ENCODE measurements around the gene STK32A.

Gene STK32A

GRCh38 chr5:147381555-147381954 is 146.7 kb downstream of the STK32A start:
- H3K79me2 ChIP-seq (ENCODE audit: insufficient read depth, low read length), result no peaks in the 10 kb centered on the region
- H3K9me3 ChIP-seq (ENCODE audit: insufficient read depth, low read depth, low read length), result no peaks in the 10 kb centered on the region
- no peak overlapping the region for H3K4me2 ChIP-seq (ENCODE audit: low read depth, low read length, poor library complexity, severe bottlenecking)
- no peak overlapping the region for H3K4me3 ChIP-seq (ENCODE audit: low read length, poor library complexity, severe bottlenecking)
- H4K20me1 ChIP-seq (ENCODE audit: insufficient read depth, low read length, poor library complexity, severe bottlenecking), result no peaks in the 10 kb centered on the region
- H3K27me3 ChIP-seq (ENCODE audit: insufficient read depth, low read length, poor library complexity, severe bottlenecking), result no peaks in the 10 kb centered on the region
- TF ChIP-seq EZH2phosphoT487 (IDR thresholded peaks at IDR 0.05; ENCODE audit: borderline replicate concordance), result no peak
- no peaks in the 10 kb centered on the region for H3K9me2 ChIP-seq (replicated peaks; ENCODE audit: low read depth, low read length)
- H3K4me1 ChIP-seq (ENCODE audit: insufficient read depth, low read length, poor library complexity, severe bottlenecking), result no peaks in the 10 kb centered on the region
- H3F3A ChIP-seq (ENCODE audit: low read depth), result no peaks in the 10 kb centered on the region
- no peaks in the 10 kb centered on the region for H3K36me3 ChIP-seq (ENCODE audit: insufficient read depth, low read length)
- no peak overlapping the region for H3K9ac ChIP-seq (ENCODE audit: low read depth, low read length, poor library complexity, severe bottlenecking)
- no peak overlapping the region for H2AFZ ChIP-seq (ENCODE audit: low read length)

DNA sequence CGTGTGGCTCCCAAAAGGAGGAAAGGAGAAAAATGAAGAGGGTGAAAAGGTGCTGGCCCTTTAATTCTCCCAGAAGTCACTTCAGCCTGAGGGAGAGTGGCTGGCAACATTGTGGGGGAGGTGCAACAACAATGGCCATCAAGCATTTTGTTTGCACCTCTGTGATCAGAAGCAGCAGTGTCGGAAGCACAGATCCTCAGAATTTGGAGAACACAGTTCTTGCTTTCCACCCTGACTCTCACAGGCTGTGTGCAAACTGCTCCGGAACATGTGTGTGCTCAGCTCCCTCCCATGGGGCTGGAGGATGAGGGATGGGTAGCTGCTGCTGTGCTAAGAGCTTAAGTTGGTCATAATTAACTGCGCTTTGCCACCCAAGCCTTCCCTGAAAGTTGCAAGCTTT is 147.9 kb downstream of the STK32A start:
- H3K36me3 ChIP-seq (ENCODE audit: insufficient read depth, low read length), result no peaks in the 10 kb centered on the region
- H4K20me1 ChIP-seq (ENCODE audit: insufficient read depth, low read length, poor library complexity, severe bottlenecking), result no peaks in the 10 kb centered on the region
- TF ChIP-seq CTCF (conservative IDR thresholded peaks at IDR 0.05; ENCODE audit: low read length) (no peak), EZH2phosphoT487 (IDR thresholded peaks at IDR 0.05; ENCODE audit: borderline replicate concordance) (no peak)
- H3K4me1 ChIP-seq (ENCODE audit: insufficient read depth, low read length, poor library complexity, severe bottlenecking), result no peaks in the 10 kb centered on the region
- H3K79me2 ChIP-seq (ENCODE audit: insufficient read depth, low read length), result no peaks in the 10 kb centered on the region
- no peaks in the 10 kb centered on the region for H3K9me2 ChIP-seq (replicated peaks; ENCODE audit: low read depth, low read length)
- H3F3A ChIP-seq (ENCODE audit: low read depth), result no peaks in the 10 kb centered on the region
- H3K4me2 ChIP-seq (ENCODE audit: low read depth, low read length, poor library complexity, severe bottlenecking), result no peak overlapping the region
- H2AFZ ChIP-seq (ENCODE audit: low read length), result no peak overlapping the region
- no peak overlapping the region for H3K4me3 ChIP-seq (ENCODE audit: low read length, poor library complexity, severe bottlenecking)
- H3K9ac ChIP-seq (ENCODE audit: low read depth, low read length, poor library complexity, severe bottlenecking), result no peak overlapping the region
- H3K9me3 ChIP-seq (ENCODE audit: insufficient read depth, low read depth, low read length), result no peaks in the 10 kb centered on the region
- H3K27me3 ChIP-seq (ENCODE audit: insufficient read depth, low read length, poor library complexity, severe bottlenecking), result no peaks in the 10 kb centered on the region

- no peaks in the 10 kb centered on the region for H3K9me2 ChIP-seq (replicated peaks; ENCODE audit: low read depth, low read length)
- no peak overlapping the region for H3K4me3 ChIP-seq (ENCODE audit: low read length, poor library complexity, severe bottlenecking)
- H3K36me3 ChIP-seq (ENCODE audit: insufficient read depth, low read length), result no peaks in the 10 kb centered on the region
- H3K9ac ChIP-seq (ENCODE audit: low read depth, low read length, poor library complexity, severe bottlenecking), result no peak overlapping the region
- no peaks in the 10 kb centered on the region for H3K79me2 ChIP-seq (ENCODE audit: insufficient read depth, low read length)
- no peaks in the 10 kb centered on the region for H4K20me1 ChIP-seq (ENCODE audit: insufficient read depth, low read length, poor library complexity, severe bottlenecking)
- TF ChIP-seq CTCF (conservative IDR thresholded peaks at IDR 0.05; ENCODE audit: low read length), result no peak
- no peak for TF ChIP-seq EZH2phosphoT487 (IDR thresholded peaks at IDR 0.05; ENCODE audit: borderline replicate concordance)
- H2AFZ ChIP-seq (ENCODE audit: low read length), result no peak overlapping the region
- H3K4me1 ChIP-seq (ENCODE audit: insufficient read depth, low read length, poor library complexity, severe bottlenecking), result no peaks in the 10 kb centered on the region
- no peaks in the 10 kb centered on the region for H3K9me3 ChIP-seq (ENCODE audit: insufficient read depth, low read depth, low read length)
- no peak overlapping the region for H3K4me2 ChIP-seq (ENCODE audit: low read depth, low read length, poor library complexity, severe bottlenecking)
- no peaks in the 10 kb centered on the region for H3K27me3 ChIP-seq (ENCODE audit: insufficient read depth, low read length, poor library complexity, severe bottlenecking)
- H3F3A ChIP-seq (ENCODE audit: low read depth), result no peaks in the 10 kb centered on the region
Observed at GRCh38 chr5:147384346-147385193, 149.7 kb downstream of the STK32A start.

DNA sequence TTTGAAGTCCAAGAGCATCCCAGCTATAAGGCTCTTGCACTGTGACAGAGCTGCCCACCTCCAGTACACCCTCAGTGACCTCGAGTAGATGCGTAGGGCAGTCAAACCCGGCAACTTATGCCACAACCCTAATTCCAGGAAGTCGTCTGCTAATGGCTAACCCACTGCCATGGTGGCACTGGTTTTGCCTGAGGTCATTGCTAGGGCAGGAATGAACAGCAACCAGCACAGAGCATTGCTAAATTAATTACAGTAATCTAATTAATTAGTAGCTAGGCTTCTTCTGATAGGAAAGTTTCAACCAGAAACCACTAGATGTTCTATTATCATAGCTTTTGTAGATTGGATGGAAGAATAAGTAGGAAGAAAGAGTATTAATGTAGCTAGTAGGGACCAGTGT is 152.3 kb downstream of the STK32A start:
- no peaks in the 10 kb centered on the region for H3F3A ChIP-seq (ENCODE audit: low read depth)
- H3K9me2 ChIP-seq (replicated peaks; ENCODE audit: low read depth, low read length), result no peaks in the 10 kb centered on the region
- H2AFZ ChIP-seq (ENCODE audit: low read length), result no peak overlapping the region
- TF ChIP-seq CTCF (conservative IDR thresholded peaks at IDR 0.05; ENCODE audit: low read length) (no peak), EZH2phosphoT487 (IDR thresholded peaks at IDR 0.05; ENCODE audit: borderline replicate concordance) (no peak)
- no peaks in the 10 kb centered on the region; the same call in 1 of the 2 replicates for H3K9me3 ChIP-seq (ENCODE audit: insufficient read depth, low read depth, low read length)
- H3K36me3 ChIP-seq (ENCODE audit: insufficient read depth, low read length), result no peaks in the 10 kb centered on the region
- no peaks in the 10 kb centered on the region for H3K27me3 ChIP-seq (ENCODE audit: insufficient read depth, low read length, poor library complexity, severe bottlenecking)
- H4K20me1 ChIP-seq (ENCODE audit: insufficient read depth, low read length, poor library complexity, severe bottlenecking), result no peaks in the 10 kb centered on the region
- no peak overlapping the region for H3K9ac ChIP-seq (ENCODE audit: low read depth, low read length, poor library complexity, severe bottlenecking)
- no peak overlapping the region for H3K4me2 ChIP-seq (ENCODE audit: low read depth, low read length, poor library complexity, severe bottlenecking)
- no peaks in the 10 kb centered on the region for H3K4me1 ChIP-seq (ENCODE audit: insufficient read depth, low read length, poor library complexity, severe bottlenecking)
- H3K4me3 ChIP-seq (ENCODE audit: low read length, poor library complexity, severe bottlenecking), result no peak overlapping the region
- H3K79me2 ChIP-seq (ENCODE audit: insufficient read depth, low read length), result no peaks in the 10 kb centered on the region

Data from Loucy (cell line).